ENCODE results near the gene FLT3.
"Not testable (repeated sequence)": the region's sequence is repeated elsewhere in the genome, so short reads cannot be mapped to it uniquely, and the experiment has no call there.

Gene FLT3

GRCh38 chr13:28012383-28012782, 88.0 kb downstream of the FLT3 start:
- no peak for TF ChIP-seq MAX (IDR thresholded peaks at IDR 0.05; ENCODE audit: low read depth, low read length)
- TF ChIP-seq MYC (IDR thresholded peaks at IDR 0.05; ENCODE audit: low read depth, low read length): no peak
- TF ChIP-seq CTCF (IDR thresholded peaks at IDR 0.05; ENCODE audit: low read depth, low read length): no peak
- TF ChIP-seq POLR2A (IDR thresholded peaks at IDR 0.05; ENCODE audit: extremely low read depth, insufficient read length): no peak
- no peak for DNase-seq (ENCODE audit: low read depth)
- no peak overlapping the region for H3K4me3 ChIP-seq (ENCODE audit: low read depth, low read length)

- DNase-seq (ENCODE audit: low read depth): no peak
- no peak overlapping the region for H3K4me3 ChIP-seq (ENCODE audit: low read depth, low read length)
- TF ChIP-seq POLR2A (IDR thresholded peaks at IDR 0.05; ENCODE audit: extremely low read depth, insufficient read length): no peak
These were observed 90.3 kb downstream of the FLT3 start for GRCh38 chr13:28010046-28010445.

- not testable (repeated sequence) for H3K4me3 ChIP-seq (ENCODE audit: low read depth, low read length); DNase-seq (ENCODE audit: low read depth)
These were observed 95.4 kb downstream of the FLT3 start for GRCh38 chr13:28005016-28005415.

- H3K4me3 ChIP-seq (ENCODE audit: low read depth, low read length): no peak overlapping the region
- no peak for DNase-seq (ENCODE audit: low read depth)
- TF ChIP-seq POLR2A (IDR thresholded peaks at IDR 0.05; ENCODE audit: extremely low read depth, insufficient read length) (no peak), MYC (IDR thresholded peaks at IDR 0.05; ENCODE audit: low read depth, low read length) (no peak), MAX (IDR thresholded peaks at IDR 0.05; ENCODE audit: low read depth, low read length) (no peak), CTCF (IDR thresholded peaks at IDR 0.05; ENCODE audit: low read depth, low read length) (no peak)
These were observed 97.3 kb downstream of the FLT3 start for GRCh38 chr13:28002886-28003698.

- H3K4me3 ChIP-seq (ENCODE audit: low read depth, low read length): no peak overlapping the region
- no peak for TF ChIP-seq MYC (IDR thresholded peaks at IDR 0.05; ENCODE audit: low read depth, low read length)
- no peak for TF ChIP-seq MAX (IDR thresholded peaks at IDR 0.05; ENCODE audit: low read depth, low read length)
- TF ChIP-seq POLR2A (IDR thresholded peaks at IDR 0.05; ENCODE audit: extremely low read depth, insufficient read length): no peak
- no peak for TF ChIP-seq CTCF (IDR thresholded peaks at IDR 0.05; ENCODE audit: low read depth, low read length)
- no peak for DNase-seq (ENCODE audit: low read depth)
These were observed 98.4 kb downstream of the FLT3 start for GRCh38 chr13:28001837-28002473.

GRCh38 chr13:28001049-28001448, 99.3 kb downstream of the FLT3 start:
- no peak for TF ChIP-seq POLR2A (IDR thresholded peaks at IDR 0.05; ENCODE audit: extremely low read depth, insufficient read length)
- no peak for TF ChIP-seq MAX (IDR thresholded peaks at IDR 0.05; ENCODE audit: low read depth, low read length)
- TF ChIP-seq CTCF (IDR thresholded peaks at IDR 0.05; ENCODE audit: low read depth, low read length): no peak
- no peak for TF ChIP-seq MYC (IDR thresholded peaks at IDR 0.05; ENCODE audit: low read depth, low read length)
- no peak overlapping the region for H3K4me3 ChIP-seq (ENCODE audit: low read depth, low read length)
- DNase-seq (ENCODE audit: low read depth): no peak
